GM12874 (cell line): ENCODE data around the gene UNK.
A peak's percentile ranks its signal among the peaks of the same experiment; 100 is the strongest.

ENCODE experiments used
- CTCF ChIP-seq: IDR thresholded peaks from 2 replicates; pipeline ENCODE4 v1.5.1; 2011; ENCODE audit warnings: low read depth, mild to moderate bottlenecking, control low read depth, low read length, moderate library complexity; ENCODE audit not compliant: insufficient read depth

Gene UNK

GRCh38 chr17:75842411-75842810 lies 57.8 kb downstream of the UNK start:
- no peak for TF ChIP-seq CTCF

- TF ChIP-seq CTCF, result peak; percentile 34; the same call in 1 of the 2 replicates
These were observed 58.5 kb downstream of the UNK start for GRCh38 chr17:75842963-75843576.

- TF ChIP-seq CTCF, result no peak
These were observed 59.2 kb downstream of the UNK start, which contains the start of gene UNC13D for GRCh38 chr17:75843577-75844529. Gene UNC13D (minus strand): TSS chr17:75844404. CDS start chr17:75844337, 67 bp downstream.

GRCh38 chr17:75844530-75845057 lies 60.0 kb downstream of the UNK start:
- no peak for TF ChIP-seq CTCF

- peak; percentile 95 for TF ChIP-seq CTCF
These were observed 60.6 kb downstream of the UNK start for GRCh38 chr17:75845058-75845711.

GRCh38 chr17:75845933-75846691 lies 61.5 kb downstream of the UNK start:
- no peak for TF ChIP-seq CTCF
